CD4-positive, CD25-positive, alpha-beta regulatory T cell (primary cell): Measurements from ENCODE around the gene RPL37. TPM values are rescaled to one million over a fixed set of nuclear protein-coding genes. Genes with fewer than 3 reads are reported as not detected.

Experiments used
- polyA plus RNA-seq, 4 donors: library from polyadenylated mRNA; unstranded; fragments of 300-500 nt; fragmentation: Illumina TruSeq; gene quantifications; one replicate each; pipeline ENCODE4 v1.2.3, GENCODE V29; 2021
- total RNA-seq: library from RNA; stranded (reverse); gene quantifications from one replicate; pipeline ENCODE4 v1.2.3, GENCODE V29; 2022

RPL37 gene
- total and polyA plus RNA-seq, 5 donors from 2014 or later = 1,729 to 2,513 (median 2,030) TPM

Other genes starting within 250 kb of the RPL37 start
- 343 TPM for gene PTGER4, start 155.3 kb downstream of the RPL37 start, total RNA-seq
- 10 to 100 TPM; 17.2 to 37.6 (median 24.3) TPM for gene PTGER4, start 155.3 kb downstream of the RPL37 start, polyA plus RNA-seq
- gene TTC33, start 79.3 kb downstream of the RPL37 start, total RNA-seq = 12.0 TPM
- 10 to 100 TPM; 14.3 to 19.6 (median 16.9) TPM for gene TTC33, start 79.3 kb downstream of the RPL37 start, polyA plus RNA-seq
- gene PRKAA1, start 36.8 kb downstream of the RPL37 start, total RNA-seq = 102 TPM
- 10 to 100 TPM; 34.1 to 55.8 (median 43.5) TPM for gene PRKAA1, start 36.8 kb downstream of the RPL37 start, polyA plus RNA-seq
- gene CARD6, start 6.1 kb upstream of the RPL37 start, total RNA-seq = 2.8 TPM
- 1 to 10 TPM; 3.7 to 5.8 (median 5.1) TPM for gene CARD6, start 6.1 kb upstream of the RPL37 start, polyA plus RNA-seq
- gene C7, start 74.3 kb upstream of the RPL37 start, total RNA-seq = not detected
- not detected for gene C7, start 74.3 kb upstream of the RPL37 start, polyA plus RNA-seq
- gene MROH2B, start 236.1 kb upstream of the RPL37 start, total RNA-seq = not detected
- not detected for gene MROH2B, start 236.1 kb upstream of the RPL37 start, polyA plus RNA-seq